HG02884 (cell line): ENCODE results near the gene BSPRY.
A peak's percentile ranks its signal among the peaks of the same experiment; 100 is the strongest.
"Not testable (repeated sequence)": the region's sequence is repeated elsewhere in the genome, so short reads cannot be mapped to it uniquely, and the experiment has no call there.

ENCODE experiments used
- ATAC-seq: cut with Tn5 transposase; IDR thresholded peaks from one replicate; pipeline ENCODE4 v1.9.1; 2021; ENCODE audit warnings: mild to moderate bottlenecking, moderate library complexity; ENCODE audit not compliant: unreplicated experiment

BSPRY gene

DNA sequence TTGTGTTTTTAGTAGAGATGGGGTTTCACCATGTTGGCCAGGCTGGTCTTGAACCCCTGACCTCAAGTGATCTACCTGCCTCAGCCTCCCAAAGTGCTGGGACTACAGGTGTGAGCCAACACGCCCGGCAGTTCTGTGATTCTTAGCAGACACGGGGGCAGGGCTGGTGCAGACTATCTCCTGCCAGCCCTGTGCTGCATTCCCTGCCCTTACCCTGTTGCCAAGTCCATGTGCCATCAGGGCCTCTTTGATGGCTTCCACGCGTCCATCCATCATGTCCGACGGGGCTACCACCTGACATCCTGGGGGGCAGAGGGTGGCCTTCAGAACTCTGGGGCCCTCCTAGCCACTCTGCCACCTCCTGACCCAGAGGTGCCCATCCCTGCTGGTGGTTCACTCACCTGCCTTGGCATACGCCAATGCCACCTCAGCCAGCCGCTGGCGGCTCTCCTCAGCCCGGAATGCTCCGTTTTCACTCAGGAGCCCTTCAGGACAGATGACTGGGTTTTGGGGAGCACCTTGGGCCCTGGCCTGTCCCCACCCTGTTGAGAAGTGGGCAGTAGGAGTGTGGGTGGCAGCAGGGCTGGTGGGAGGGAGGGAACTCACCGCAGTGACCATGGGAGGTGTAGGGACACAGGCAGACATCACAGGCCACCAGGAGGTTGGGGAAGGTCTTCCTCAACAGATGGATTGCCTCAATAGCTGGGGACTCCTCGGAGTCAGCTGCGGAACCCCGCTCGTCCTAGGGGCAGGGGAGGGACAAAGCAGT, 41.0 kb downstream of the BSPRY start:
- ATAC-seq, result no peak

DNA sequence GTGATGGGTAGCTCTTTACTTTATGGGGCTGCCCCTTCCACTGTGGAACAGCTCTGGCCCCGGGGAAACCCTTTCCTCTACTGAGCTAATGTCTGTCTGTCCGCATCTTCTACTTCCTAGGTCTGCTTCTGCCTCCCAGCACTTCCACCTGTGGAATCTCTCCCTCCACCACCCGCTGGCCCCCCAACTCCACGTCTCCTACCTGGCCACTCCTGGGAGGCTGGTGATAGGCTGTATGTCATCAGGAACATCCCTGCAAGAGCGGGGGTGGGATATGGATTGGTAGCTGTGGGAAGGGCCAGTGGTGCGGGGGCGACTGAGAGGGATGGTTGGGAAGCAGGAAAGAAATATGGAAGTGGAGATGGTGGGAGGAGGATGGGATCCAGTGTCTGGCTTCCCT, 42.6 kb downstream of the BSPRY start:
- ATAC-seq, result no peak

DNA sequence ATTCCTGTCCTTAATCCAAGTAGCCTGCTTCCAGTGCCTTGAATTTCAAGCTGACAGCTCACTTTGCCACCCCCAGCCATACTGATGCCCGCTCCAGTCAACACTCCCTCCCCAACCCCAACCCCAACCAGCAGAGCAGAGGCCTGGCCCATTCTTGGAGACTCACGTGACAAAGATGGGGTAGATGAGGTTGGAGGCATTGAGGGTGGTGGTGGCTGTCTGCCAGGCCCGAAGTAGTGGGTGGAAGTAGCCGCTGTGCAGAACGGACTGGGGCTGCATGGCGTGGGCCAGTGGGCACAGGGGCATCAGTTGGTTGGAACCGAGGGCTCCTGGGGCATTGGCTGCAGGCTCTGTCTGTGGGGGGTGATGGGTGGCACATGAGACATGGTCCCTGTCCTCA, 43.9 kb downstream of the BSPRY start:
- no peak for ATAC-seq

GRCh38 chr9:113395000-113395861, 45.9 kb downstream of the BSPRY start:
- ATAC-seq, result no peak

DNA sequence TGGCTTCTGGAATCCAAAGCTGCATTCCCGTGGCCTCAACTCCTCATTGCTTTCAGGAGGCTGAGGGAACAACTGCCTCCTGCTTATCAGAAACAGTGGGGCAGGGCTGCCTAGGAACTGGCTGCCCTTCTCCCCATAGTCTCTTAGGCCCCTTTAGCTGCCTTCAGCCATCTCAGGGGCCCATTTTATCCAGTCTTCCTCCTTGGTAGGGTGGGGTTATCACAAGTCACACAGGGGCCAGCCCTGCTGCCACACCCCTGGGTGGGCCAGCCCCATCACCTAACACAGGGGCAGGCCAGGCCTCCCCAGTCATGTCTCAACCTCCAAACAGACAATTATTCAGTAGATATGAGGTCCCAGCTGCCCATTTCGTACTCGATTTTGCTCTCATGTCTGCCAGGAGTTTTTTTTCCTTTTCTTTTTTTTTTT, 47.9 kb downstream of the BSPRY start:
- no peak for ATAC-seq

DNA sequence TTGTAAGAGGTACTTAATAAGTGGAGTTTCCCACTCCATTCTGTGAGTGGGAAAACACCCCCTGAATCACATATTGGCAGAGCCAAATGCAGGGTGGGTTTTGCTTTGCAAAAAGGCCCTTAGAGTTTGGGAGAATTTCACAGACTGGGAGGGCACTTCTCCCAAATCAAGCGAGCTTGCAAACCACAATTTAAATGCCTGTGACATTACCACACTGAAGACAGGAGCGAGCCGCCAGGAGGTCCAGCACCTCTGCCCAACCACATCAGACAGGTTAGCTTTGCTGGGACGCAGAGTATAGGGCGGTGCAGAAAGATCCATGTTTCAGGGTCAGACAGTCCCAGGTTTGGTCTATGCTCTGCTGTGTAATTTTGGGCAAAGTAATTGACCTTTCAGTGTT, 49.5 kb downstream of the BSPRY start:
- no peak for ATAC-seq

- no peak for ATAC-seq
These were observed 50.4 kb downstream of the BSPRY start for GRCh38 chr9:113399646-113400200.

DNA sequence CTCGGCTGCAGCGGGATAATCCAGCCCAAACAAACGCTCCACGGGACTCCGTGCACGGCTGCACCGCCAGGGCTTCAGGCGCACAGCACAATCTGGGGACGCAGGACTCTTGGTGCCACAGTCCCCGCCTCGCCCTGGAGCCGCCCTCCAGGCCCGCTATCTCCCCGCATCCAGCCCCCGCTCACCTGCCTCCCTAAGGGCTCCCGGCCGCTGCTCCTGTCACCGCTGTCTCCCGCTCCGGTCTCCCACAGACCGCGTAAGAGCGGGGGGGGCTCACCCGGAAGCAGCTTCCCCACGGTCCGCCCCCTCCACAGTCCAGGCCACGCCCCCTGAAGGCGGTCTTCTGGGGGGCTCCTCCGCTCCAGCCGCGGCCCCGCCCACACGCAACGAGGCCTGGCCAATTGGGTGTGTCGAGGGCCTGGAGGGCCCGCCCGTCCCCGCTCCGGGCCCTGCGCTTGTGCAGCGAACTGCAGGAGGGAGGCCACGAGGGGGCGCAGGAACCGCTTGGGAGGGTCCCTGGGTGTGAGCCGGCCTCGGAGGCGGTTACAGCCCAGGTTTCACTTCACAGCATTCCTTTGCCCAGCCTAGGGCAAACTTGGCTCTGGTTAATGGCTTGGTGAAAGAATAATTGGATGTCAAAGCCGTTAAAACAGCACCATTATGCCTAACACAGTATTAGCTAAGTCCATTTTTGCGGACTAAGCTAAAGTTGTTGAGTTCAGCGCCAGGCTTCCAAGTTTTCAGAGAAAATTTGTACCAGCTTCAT, 51.9 kb downstream of the BSPRY start, which contains the start of gene ALAD:
ALAD (minus strand) TSS at position 258 of the 766 bp plus-strand sequence. CDS start 7,725 bp downstream, outside the sequence.
- ATAC-seq, result peak; percentile 89

DNA sequence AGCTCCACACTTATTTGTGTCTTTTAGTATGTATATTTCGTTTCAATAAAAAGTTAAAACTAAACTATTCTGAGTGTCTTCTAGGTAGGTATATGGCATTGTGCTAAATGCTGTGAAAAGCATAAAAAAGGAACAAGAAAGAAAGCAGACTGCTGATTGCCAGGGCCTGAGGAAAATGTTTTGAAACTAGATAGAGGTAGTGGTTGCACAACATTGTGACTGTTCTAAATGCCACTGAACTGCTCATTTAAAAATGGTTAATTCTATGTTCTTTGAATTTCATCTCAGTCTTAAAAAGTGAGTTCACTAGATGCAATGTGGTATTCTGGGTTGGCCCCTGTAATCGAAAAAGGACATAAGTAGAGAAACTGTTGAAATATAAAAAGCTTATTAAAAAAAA, 54.3 kb downstream of the BSPRY start:
- ATAC-seq, result no peak

DNA sequence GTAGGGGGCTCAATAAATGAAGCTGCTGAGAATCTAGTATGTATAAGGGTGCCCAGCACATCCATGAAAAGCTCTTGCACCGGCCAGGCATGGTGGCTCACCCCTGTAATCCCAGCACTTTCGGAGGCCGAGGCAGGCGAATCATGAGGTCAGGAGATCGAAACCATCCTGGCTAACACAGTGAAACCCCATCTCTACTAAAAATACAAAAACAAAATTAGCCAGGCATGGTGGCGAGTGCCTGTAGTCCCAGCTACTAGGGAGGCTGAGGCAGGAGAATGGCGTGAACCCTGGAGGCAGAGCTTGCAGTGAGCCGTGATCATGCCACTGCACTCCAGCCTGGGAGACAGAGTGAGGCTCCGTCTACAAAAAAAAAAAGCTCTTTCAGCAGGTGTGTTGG, 57.0 kb downstream of the BSPRY start:
- not testable (repeated sequence) for ATAC-seq

DNA sequence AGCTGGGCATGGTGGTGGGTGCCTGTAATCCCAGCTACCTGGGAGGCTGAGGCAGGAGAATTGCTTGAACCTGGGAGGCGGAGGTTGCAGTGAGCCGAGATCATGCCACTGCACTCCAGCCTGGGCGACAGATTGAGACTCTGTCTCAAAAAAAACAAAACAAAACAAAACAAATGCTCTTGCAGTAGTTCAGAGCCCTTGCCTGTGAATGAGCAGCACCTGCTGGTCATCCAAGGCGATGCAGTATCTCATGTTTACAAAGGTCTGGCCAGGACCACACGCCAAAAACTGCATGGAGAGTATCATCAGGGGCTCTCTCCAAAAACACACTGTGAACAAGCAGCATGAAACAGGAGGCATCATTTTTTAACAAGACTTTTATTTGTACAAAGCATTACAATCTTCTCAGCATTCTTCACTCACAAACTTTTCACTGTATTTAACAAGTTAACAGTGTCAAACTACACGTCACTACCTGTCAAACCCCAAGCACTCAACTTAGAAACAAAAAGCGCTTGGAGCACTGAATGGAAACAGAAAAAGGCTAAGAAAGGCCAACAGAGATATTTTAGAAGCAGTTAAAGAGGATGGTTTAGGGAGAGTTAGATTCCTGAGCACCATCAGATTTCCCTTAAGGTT, 57.7 kb downstream of the BSPRY start:
- peak; percentile 30 for ATAC-seq

DNA sequence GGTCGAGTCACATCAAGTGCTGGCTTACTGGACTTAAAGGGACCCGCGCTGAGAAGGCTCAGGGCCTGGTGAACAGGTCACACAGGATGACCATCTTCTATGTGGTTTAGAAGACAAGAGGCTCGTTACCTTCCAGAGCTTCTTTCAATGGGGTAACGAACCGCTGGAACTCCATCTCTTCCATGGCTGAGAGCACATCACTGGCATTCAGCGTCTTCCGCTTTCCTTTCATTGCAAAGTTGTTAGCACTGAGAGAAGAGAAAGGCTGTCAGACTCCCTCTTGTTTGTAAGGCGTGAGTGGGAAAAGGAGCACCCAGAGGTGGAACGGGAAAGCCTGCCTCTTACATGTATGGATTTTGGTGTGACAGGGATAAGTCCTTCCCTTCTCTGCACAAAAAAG, 60.1 kb downstream of the BSPRY start:
- ATAC-seq, result no peak

- ATAC-seq, result no peak
These were observed 60.5 kb downstream of the BSPRY start for GRCh38 chr9:113409883-113410206.

- peak; percentile 87 for ATAC-seq
These were observed 61.0 kb downstream of the BSPRY start, which contains the start of the genes C9orf43 and POLE3 for GRCh38 chr9:113410207-113410864. Gene C9orf43 (plus strand): TSS chr9:113410747. CDS start chr9:113413494, 2,747 bp downstream. Gene POLE3 (minus strand): TSS chr9:113410675. CDS start chr9:113410293, 382 bp downstream.

- peak; percentile 95 for ATAC-seq
These were observed 66.9 kb downstream of the BSPRY start for GRCh38 chr9:113416149-113416721.

GRCh38 chr9:113417370-113417769, 68.0 kb downstream of the BSPRY start:
- ATAC-seq, result no peak
